ENCODE measurements around the gene TEX264.

Gene TEX264

GRCh38 chr3:51680663-51681230 lies 9.7 kb downstream of the TEX264 start:
- H3K4me1 Mint-ChIP-seq, result peaks cover 56 to 72% of the 10 kb centered on the region in 2 donors
- no peaks in the 10 kb centered on the region for H3K27me3 Mint-ChIP-seq
- peak overlapping the region; percentile 79 for H3K27ac Mint-ChIP-seq
- ATAC-seq (replicated peaks), result no peak
- H3K9me3 Mint-ChIP-seq, result no peaks in the 10 kb centered on the region
- no peak for DNase-seq
- H3K36me3 Mint-ChIP-seq, result peaks cover 27 to 33% of the 10 kb centered on the region in 2 donors
- peak overlapping the region in 1 of 2 donors; percentile 37 for H3K4me3 Mint-ChIP-seq

GRCh38 chr3:51681453-51681852 lies 10.4 kb downstream of the TEX264 start:
- Mint-ChIP-seq H3K4me1 (peaks cover 60 to 72% of the 10 kb centered on the region in 2 donors), H3K27me3 (no peaks in the 10 kb centered on the region), H3K9me3 (no peaks in the 10 kb centered on the region), H3K4me3 (peak overlapping the region; percentile 37), H3K36me3 (peaks cover 29 to 35% of the 10 kb centered on the region in 2 donors), H3K27ac (peak overlapping the region; percentile 79)
- DNase-seq (no peak), ATAC-seq (replicated peaks) (peak; percentile 13 to 27)

GRCh38 chr3:51682079-51682478 lies 11.0 kb downstream of the TEX264 start:
- Mint-ChIP-seq H3K36me3 (peaks cover 34 to 41% of the 10 kb centered on the region in 2 donors), H3K4me1 (peaks cover 66 to 78% of the 10 kb centered on the region in 2 donors), H3K4me3 (peak overlapping the region; percentile 5 to 14), H3K27ac (peak overlapping the region; percentile 49), H3K27me3 (no peaks in the 10 kb centered on the region), H3K9me3 (no peaks in the 10 kb centered on the region)
- peak; percentile 88 to 91 for ATAC-seq (replicated peaks)
- peak; percentile 81 for DNase-seq

GRCh38 chr3:51682526-51682925 lies 11.5 kb downstream of the TEX264 start:
- DNase-seq, result no peak
- peak overlapping the region in 1 of 2 donors; percentile 10 for H3K4me3 Mint-ChIP-seq
- H3K9me3 Mint-ChIP-seq, result no peaks in the 10 kb centered on the region
- H3K4me1 Mint-ChIP-seq, result peaks cover 71 to 81% of the 10 kb centered on the region in 2 donors
- ATAC-seq (replicated peaks), result peak in 1 of 2 donors; percentile 10
- no peaks in the 10 kb centered on the region for H3K27me3 Mint-ChIP-seq
- peak overlapping the region; percentile 54 for H3K27ac Mint-ChIP-seq
- H3K36me3 Mint-ChIP-seq, result peaks cover 36 to 46% of the 10 kb centered on the region in 2 donors

- DNase-seq, result no peak
- no peaks in the 10 kb centered on the region for H3K9me3 Mint-ChIP-seq
- ATAC-seq (replicated peaks), result no peak
- H3K27me3 Mint-ChIP-seq, result no peaks in the 10 kb centered on the region
- H3K27ac Mint-ChIP-seq, result no peak overlapping the region
- H3K4me1 Mint-ChIP-seq, result peaks cover 73 to 80% of the 10 kb centered on the region in 2 donors
- peaks cover 37 to 56% of the 10 kb centered on the region in 2 donors for H3K36me3 Mint-ChIP-seq
- H3K4me3 Mint-ChIP-seq, result no peak overlapping the region
Measured at GRCh38 chr3:51683566-51683965, 12.5 kb downstream of the TEX264 start.

- Mint-ChIP-seq H3K36me3 (peaks cover 47 to 68% of the 10 kb centered on the region in 2 donors), H3K9me3 (no peaks in the 10 kb centered on the region), H3K4me1 (peaks cover 63 to 68% of the 10 kb centered on the region in 2 donors), H3K27ac (peak overlapping the region; percentile 94), H3K4me3 (peak overlapping the region in 1 of 2 donors; percentile 77), H3K27me3 (no peaks in the 10 kb centered on the region)
- no peak for ATAC-seq (replicated peaks)
- no peak for DNase-seq
Measured at GRCh38 chr3:51684971-51685751, 14.1 kb downstream of the TEX264 start.

GRCh38 chr3:51686056-51686455 lies 15.0 kb downstream of the TEX264 start:
- Mint-ChIP-seq H3K27ac (peak overlapping the region; percentile 94), H3K27me3 (no peaks in the 10 kb centered on the region), H3K4me3 (peak overlapping the region; percentile 7 to 77), H3K9me3 (no peaks in the 10 kb centered on the region), H3K4me1 (peaks cover 57 to 59% of the 10 kb centered on the region in 2 donors), H3K36me3 (peaks cover 51 to 72% of the 10 kb centered on the region in 2 donors)
- ATAC-seq (replicated peaks) (no peak), DNase-seq (no peak)

- Mint-ChIP-seq H3K27me3 (no peaks in the 10 kb centered on the region), H3K4me3 (peak overlapping the region; percentile 7 to 77), H3K27ac (peak overlapping the region; percentile 94), H3K9me3 (no peaks in the 10 kb centered on the region), H3K36me3 (peaks cover 51 to 69% of the 10 kb centered on the region in 2 donors), H3K4me1 (peaks cover 51 to 53% of the 10 kb centered on the region in 2 donors)
- DNase-seq (peak; percentile 56), ATAC-seq (replicated peaks) (peak; percentile 79 to 85)
Measured at GRCh38 chr3:51686512-51687215, 15.6 kb downstream of the TEX264 start.

- H3K4me3 Mint-ChIP-seq, result no peak overlapping the region
- H3K36me3 Mint-ChIP-seq, result peaks cover 53 to 65% of the 10 kb centered on the region in 2 donors
Measured at GRCh38 chr3:51687431-51688205, 16.6 kb downstream of the TEX264 start.

GRCh38 chr3:51688206-51688600 lies 17.2 kb downstream of the TEX264 start:
- Mint-ChIP-seq H3K27ac (no peak overlapping the region), H3K27me3 (no peaks in the 10 kb centered on the region), H3K36me3 (peaks cover 49 to 59% of the 10 kb centered on the region in 2 donors), H3K9me3 (no peaks in the 10 kb centered on the region), H3K4me3 (no peak overlapping the region), H3K4me1 (peaks cover 37 to 38% of the 10 kb centered on the region in 2 donors)
- DNase-seq, result no peak
- no peak for ATAC-seq (replicated peaks)

More at GRCh38 chr3:51687431-51688205, 16.6 kb downstream of the TEX264 start:
- peak overlapping the region; percentile 92 for H3K27ac Mint-ChIP-seq
- no peaks in the 10 kb centered on the region for H3K27me3 Mint-ChIP-seq
- peaks cover 43 to 44% of the 10 kb centered on the region in 2 donors for H3K4me1 Mint-ChIP-seq
- DNase-seq (no peak), ATAC-seq (replicated peaks) (no peak)
- H3K9me3 Mint-ChIP-seq, result no peaks in the 10 kb centered on the region

- H3K36me3 Mint-ChIP-seq, result peaks cover 41 to 54% of the 10 kb centered on the region in 2 donors
- no peak for ATAC-seq (replicated peaks)
Measured at GRCh38 chr3:51691021-51691420, 20.0 kb downstream of the TEX264 start.

GRCh38 chr3:51691949-51692348 lies 20.9 kb downstream of the TEX264 start:
- ATAC-seq (replicated peaks) (no peak), DNase-seq (no peak)
- H3K27me3 Mint-ChIP-seq, result no peaks in the 10 kb centered on the region
- H3K27ac Mint-ChIP-seq, result no peak overlapping the region
- peaks cover 12 to 21% of the 10 kb centered on the region in 2 donors for H3K4me1 Mint-ChIP-seq
- H3K4me3 Mint-ChIP-seq, result no peak overlapping the region
- H3K9me3 Mint-ChIP-seq, result no peaks in the 10 kb centered on the region
- peaks cover 33 to 48% of the 10 kb centered on the region in 2 donors for H3K36me3 Mint-ChIP-seq

More at GRCh38 chr3:51691021-51691420, 20.0 kb downstream of the TEX264 start:
- no peak for DNase-seq
- H3K4me1 Mint-ChIP-seq, result peaks cover 22 to 31% of the 10 kb centered on the region in 2 donors
- H3K4me3 Mint-ChIP-seq, result no peak overlapping the region
- no peak overlapping the region for H3K27ac Mint-ChIP-seq
- no peaks in the 10 kb centered on the region for H3K9me3 Mint-ChIP-seq
- no peaks in the 10 kb centered on the region for H3K27me3 Mint-ChIP-seq

GRCh38 chr3:51692980-51693395 lies 21.9 kb downstream of the TEX264 start:
- Mint-ChIP-seq H3K9me3 (no peaks in the 10 kb centered on the region), H3K36me3 (peaks cover 30 to 44% of the 10 kb centered on the region in 2 donors), H3K27ac (no peak overlapping the region), H3K4me1 (peaks cover 5 to 12% of the 10 kb centered on the region in 2 donors), H3K27me3 (no peaks in the 10 kb centered on the region), H3K4me3 (no peak overlapping the region)
- DNase-seq (no peak), ATAC-seq (replicated peaks) (no peak)
